ENCODE measurements around the gene HNRNPA2B1.
"Not testable (repeated sequence)": the region's sequence is repeated elsewhere in the genome, so short reads cannot be mapped to it uniquely, and the experiment has no call there.

The HNRNPA2B1 gene

DNA sequence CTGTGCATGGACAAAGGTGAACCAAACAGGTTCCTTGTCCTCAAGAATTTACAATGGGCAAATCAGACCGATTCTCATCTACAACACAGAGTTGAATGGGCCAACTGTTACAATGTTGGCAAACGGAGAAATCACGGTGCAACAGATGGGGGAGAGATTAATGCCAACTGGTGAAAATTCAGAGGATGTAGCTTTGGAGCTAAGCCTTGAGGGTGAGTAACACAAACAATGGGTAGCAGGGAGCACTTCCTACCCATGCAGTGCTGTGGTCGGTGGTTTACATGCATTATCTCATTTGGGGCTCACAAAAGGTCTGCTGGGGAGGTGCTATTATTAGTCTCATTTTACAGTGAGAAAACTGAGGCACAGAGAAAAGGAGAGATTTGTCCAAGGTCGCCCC, 49.5 kb downstream of the HNRNPA2B1 start:
- Histone ChIP-seq H3K4me1 (ENCODE audit: control insufficient read depth, insufficient read depth, low read length) (peaks cover 27% of the 10 kb centered on the region), H3K27ac (ENCODE audit: low read depth, low read length) (no peak overlapping the region), H3K4me3 (ENCODE audit: low read depth, low read length) (no peak overlapping the region), H3K9ac (ENCODE audit: low read length) (no peak overlapping the region), H3K36me3 (ENCODE audit: control insufficient read depth, insufficient read depth, low read length) (peaks cover 7% of the 10 kb centered on the region; the same call in 1 of the 2 replicates), H3K9me3 (ENCODE audit: control insufficient read depth, insufficient read depth, low read depth, low read length) (peaks cover 10% of the 10 kb centered on the region), H3K27me3 (ENCODE audit: control insufficient read depth, insufficient read depth, low read length) (peaks cover 16% of the 10 kb centered on the region; the same call in 1 of the 2 replicates)

DNA sequence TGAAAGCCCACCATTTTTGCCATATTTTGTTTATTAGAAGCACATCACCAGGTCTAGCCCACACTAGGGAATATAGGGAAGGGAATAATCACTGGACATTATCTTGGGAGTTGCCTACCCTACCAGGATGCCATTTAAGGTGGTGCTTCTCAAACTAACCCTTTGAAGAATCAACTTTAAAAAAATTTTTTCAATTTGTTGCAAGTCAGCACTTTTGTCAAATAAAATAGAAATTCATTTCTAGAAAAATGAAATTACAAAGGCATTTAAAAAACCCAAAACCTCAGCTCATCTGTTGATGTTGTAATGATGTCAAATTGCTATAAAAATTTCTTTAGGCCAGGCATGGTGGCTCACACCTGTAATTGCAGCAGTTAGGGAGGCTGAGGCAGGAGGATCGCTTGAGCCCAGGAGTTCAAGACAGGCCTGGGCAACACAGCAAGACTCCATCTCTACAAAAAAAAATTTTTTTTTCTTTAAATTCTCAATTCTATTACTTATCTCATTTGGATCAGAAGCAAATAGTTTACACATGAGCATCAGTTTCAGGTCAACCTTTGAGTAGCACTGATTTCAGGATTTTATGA, 51.1 kb downstream of the HNRNPA2B1 start:
- H3K9ac ChIP-seq (ENCODE audit: low read length): no peak overlapping the region

DNA sequence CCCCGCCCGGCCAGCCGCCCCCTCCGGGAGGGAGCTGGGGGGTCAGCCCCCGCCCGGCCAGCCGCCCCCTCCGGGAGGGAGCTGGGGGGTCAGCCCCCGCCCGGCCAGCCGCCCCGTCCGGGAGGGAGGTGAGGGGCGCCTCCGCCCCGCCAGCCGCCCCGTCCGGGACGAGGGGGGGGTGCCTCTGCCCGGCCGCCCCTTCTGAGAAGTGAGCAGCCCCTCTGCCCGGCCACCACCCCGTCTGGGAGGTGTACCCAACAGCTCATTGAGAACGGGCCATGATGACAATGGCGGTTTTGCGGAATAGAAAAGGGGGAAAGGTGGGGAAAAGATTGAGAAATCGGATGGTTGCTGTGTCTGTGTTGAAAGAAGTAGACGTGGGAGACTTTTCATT, 52.2 kb downstream of the HNRNPA2B1 start:
- H3K4me3 ChIP-seq (ENCODE audit: low read depth, low read length); H3K36me3 ChIP-seq (ENCODE audit: control insufficient read depth, insufficient read depth, low read length); H3K9ac ChIP-seq (ENCODE audit: low read length); H3K4me1 ChIP-seq (ENCODE audit: control insufficient read depth, insufficient read depth, low read length); H3K27ac ChIP-seq (ENCODE audit: low read depth, low read length); H3K27me3 ChIP-seq (ENCODE audit: control insufficient read depth, insufficient read depth, low read length): not testable (repeated sequence)
- peaks cover 11% of the 10 kb centered on the region for H3K9me3 ChIP-seq (ENCODE audit: control insufficient read depth, insufficient read depth, low read depth, low read length)

More for the DNA sequence above, 51.1 kb downstream of the HNRNPA2B1 start:
- Histone ChIP-seq H3K4me3 (ENCODE audit: low read depth, low read length) (no peak overlapping the region), H3K27ac (ENCODE audit: low read depth, low read length) (no peak overlapping the region), H3K9me3 (ENCODE audit: control insufficient read depth, insufficient read depth, low read depth, low read length) (peaks cover 11% of the 10 kb centered on the region), H3K4me1 (ENCODE audit: control insufficient read depth, insufficient read depth, low read length) (peaks cover 11% of the 10 kb centered on the region), H3K36me3 (ENCODE audit: control insufficient read depth, insufficient read depth, low read length) (peaks cover 3% of the 10 kb centered on the region; the same call in 1 of the 2 replicates), H3K27me3 (ENCODE audit: control insufficient read depth, insufficient read depth, low read length) (peaks cover 16% of the 10 kb centered on the region; the same call in 1 of the 2 replicates)

DNA sequence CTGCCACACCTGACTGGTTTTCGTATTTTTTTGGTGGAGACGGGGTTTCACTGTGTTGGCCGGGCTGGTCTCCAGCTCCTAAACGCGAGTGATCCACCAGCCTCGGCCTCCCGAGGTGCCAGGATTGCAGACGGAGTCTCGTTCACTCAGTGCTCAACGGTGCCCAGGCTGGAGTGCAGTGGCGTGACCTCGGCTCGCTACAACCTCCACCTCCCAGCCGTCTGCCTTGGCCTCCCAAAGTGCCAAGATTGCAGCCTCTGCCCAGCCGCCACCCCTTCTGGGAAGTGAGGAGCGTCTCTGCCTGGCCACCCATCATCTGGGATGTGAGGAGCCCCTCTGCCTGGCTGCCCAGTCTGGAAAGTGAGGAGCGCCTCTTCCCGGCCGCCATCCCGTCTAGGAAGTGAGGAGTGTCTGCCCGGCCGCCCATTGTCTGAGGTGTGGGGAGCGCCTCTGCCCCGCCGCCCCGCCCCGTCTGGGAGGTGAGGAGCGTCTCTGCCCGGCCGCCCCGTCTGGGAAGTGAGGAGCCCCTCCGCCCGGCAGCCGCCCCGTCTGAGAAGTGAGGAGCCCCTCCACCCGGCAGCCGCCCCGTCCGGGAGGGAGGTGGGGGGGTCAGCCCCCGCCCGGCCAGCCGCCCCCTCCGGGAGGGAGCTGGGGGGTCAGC, 52.8 kb downstream of the HNRNPA2B1 start:
- H3K4me3 ChIP-seq (ENCODE audit: low read depth, low read length); H3K27me3 ChIP-seq (ENCODE audit: control insufficient read depth, insufficient read depth, low read length); H3K27ac ChIP-seq (ENCODE audit: low read depth, low read length); H3K4me1 ChIP-seq (ENCODE audit: control insufficient read depth, insufficient read depth, low read length); H3K9ac ChIP-seq (ENCODE audit: low read length); H3K36me3 ChIP-seq (ENCODE audit: control insufficient read depth, insufficient read depth, low read length): not testable (repeated sequence)
- peaks cover 11% of the 10 kb centered on the region for H3K9me3 ChIP-seq (ENCODE audit: control insufficient read depth, insufficient read depth, low read depth, low read length)

DNA sequence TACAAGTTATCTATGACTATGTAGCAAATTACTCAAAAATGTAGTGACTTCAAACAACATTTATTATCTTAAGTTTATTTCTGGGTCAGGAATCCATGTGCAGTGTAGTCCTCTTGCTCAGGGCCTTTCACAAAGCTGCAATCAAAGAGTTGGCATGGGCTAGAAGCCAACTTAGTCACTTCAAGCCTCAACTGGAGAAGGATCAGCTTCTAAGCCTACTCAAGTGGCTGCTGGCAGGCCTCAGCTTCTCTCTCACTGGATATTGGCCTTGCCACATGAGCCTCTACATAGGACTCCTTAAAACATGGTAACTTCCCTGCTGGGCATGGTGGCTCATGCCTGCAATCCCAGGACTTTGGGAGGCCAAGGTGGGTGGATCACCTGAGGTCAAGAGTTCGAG, 53.5 kb downstream of the HNRNPA2B1 start:
- Histone ChIP-seq H3K4me3 (ENCODE audit: low read depth, low read length) (no peak overlapping the region), H3K27me3 (ENCODE audit: control insufficient read depth, insufficient read depth, low read length) (no peaks in the 10 kb centered on the region), H3K9ac (ENCODE audit: low read length) (no peak overlapping the region), H3K36me3 (ENCODE audit: control insufficient read depth, insufficient read depth, low read length) (no peaks in the 10 kb centered on the region), H3K9me3 (ENCODE audit: control insufficient read depth, insufficient read depth, low read depth, low read length) (peaks cover 11% of the 10 kb centered on the region), H3K27ac (ENCODE audit: low read depth, low read length) (no peak overlapping the region), H3K4me1 (ENCODE audit: control insufficient read depth, insufficient read depth, low read length) (peaks cover 6% of the 10 kb centered on the region)

DNA sequence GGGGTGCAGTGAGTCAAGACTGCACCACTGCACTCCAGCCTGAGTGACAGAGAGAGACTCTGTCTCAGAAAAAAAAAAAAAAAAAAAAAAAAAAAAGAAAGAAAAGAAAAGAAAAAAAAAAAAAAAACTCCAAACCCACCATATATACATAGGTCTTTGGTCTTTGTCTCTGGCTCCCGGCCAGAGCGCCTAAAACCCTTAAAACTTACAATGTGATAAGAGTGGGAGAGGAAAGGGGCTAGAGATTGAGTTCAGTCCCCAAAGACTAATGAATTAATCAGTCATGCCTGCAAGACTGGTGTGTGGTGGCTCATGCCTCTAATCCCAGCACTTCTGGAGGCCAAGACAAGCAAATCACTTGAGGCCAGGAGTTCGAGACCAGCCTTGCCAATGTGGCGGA, 55.3 kb downstream of the HNRNPA2B1 start:
- Histone ChIP-seq H3K27me3 (ENCODE audit: control insufficient read depth, insufficient read depth, low read length) (no peaks in the 10 kb centered on the region), H3K4me3 (ENCODE audit: low read depth, low read length) (no peak overlapping the region), H3K27ac (ENCODE audit: low read depth, low read length) (no peak overlapping the region), H3K36me3 (ENCODE audit: control insufficient read depth, insufficient read depth, low read length) (no peaks in the 10 kb centered on the region), H3K4me1 (ENCODE audit: control insufficient read depth, insufficient read depth, low read length) (no peaks in the 10 kb centered on the region), H3K9me3 (ENCODE audit: control insufficient read depth, insufficient read depth, low read depth, low read length) (peaks cover 11% of the 10 kb centered on the region), H3K9ac (ENCODE audit: low read length) (no peak overlapping the region)

DNA sequence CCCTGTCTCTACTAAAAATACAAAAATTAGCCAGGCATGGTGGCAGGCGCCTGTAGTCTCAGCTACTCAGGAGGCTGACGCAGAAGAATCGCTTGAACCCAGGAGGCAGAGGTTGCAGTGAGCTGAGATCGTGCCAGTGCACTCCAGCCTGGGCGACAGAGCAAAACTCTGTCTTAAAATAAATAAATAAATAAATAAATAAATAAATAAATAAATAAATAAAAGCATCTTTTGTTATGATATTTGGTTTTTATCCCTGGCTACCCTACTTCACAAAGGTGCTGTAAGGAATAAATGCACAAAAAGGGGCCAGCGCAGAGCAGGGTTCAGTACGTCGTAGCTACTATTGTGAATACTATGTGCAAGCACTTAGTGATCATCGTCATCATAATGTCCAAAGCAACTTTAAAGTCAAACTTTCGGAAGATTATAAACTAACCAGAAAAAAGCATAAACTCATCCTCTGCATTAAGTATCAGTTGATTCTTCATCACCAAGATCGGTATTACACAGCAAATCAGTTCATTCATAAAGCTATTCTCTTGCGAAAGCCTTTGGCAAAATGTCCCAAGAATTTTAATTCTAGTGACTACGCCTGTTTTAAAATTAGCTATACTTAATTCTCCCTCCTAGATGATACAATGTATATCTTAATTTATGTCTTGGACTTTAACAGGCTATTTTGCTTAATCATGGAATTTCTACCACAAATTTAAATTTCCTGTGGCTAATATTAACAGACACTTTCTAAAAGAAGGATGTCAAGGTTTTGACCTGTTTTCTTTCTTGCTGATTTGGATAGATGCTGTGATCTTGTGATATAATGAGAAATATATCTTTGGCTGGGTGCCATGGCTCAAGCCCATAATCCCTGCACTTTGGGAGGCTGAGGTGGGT, 56.1 kb downstream of the HNRNPA2B1 start:
- Histone ChIP-seq H3K36me3 (ENCODE audit: control insufficient read depth, insufficient read depth, low read length) (no peaks in the 10 kb centered on the region), H3K27ac (ENCODE audit: low read depth, low read length) (no peak overlapping the region), H3K27me3 (ENCODE audit: control insufficient read depth, insufficient read depth, low read length) (no peaks in the 10 kb centered on the region), H3K9ac (ENCODE audit: low read length) (no peak overlapping the region), H3K4me3 (ENCODE audit: low read depth, low read length) (no peak overlapping the region), H3K4me1 (ENCODE audit: control insufficient read depth, insufficient read depth, low read length) (no peaks in the 10 kb centered on the region), H3K9me3 (ENCODE audit: control insufficient read depth, insufficient read depth, low read depth, low read length) (peaks cover 11% of the 10 kb centered on the region)

DNA sequence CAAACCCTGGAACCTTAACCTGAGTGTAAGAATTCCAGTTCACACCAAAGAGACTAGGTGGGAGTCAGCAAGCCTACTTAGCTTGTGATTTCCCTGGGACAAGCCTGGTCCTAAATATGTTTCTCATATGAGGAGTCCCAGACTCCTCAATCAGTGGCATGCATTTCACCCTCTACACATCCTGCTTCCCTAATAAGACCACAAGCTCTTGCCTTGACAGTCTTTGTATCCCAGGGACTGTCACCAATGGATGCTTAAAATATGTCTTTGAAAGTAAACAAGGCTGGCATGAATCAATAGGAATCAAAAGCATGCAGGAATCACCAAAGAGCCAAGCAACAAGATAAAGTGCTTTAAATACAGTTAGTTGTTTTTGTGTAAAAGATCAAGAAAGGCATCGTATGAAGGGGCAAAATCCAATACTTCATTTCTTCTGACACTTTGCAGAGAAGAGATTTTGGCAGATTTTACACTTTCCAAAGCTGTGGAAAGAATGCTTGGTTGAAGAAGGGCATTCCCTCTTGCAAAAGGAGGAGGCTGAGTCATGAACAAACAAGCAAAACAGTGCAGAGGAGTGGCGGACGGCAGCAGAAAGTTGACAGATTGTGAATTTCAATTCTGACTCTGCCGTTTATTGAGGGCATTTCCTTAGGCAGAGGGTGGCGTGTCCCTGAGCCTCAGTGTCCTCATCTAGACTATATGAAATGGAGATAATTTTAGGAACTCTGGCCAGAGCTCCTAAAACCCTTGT, 57.1 kb downstream of the HNRNPA2B1 start:
- Histone ChIP-seq H3K27me3 (ENCODE audit: control insufficient read depth, insufficient read depth, low read length) (no peaks in the 10 kb centered on the region), H3K36me3 (ENCODE audit: control insufficient read depth, insufficient read depth, low read length) (no peaks in the 10 kb centered on the region), H3K27ac (ENCODE audit: low read depth, low read length) (no peak overlapping the region), H3K9me3 (ENCODE audit: control insufficient read depth, insufficient read depth, low read depth, low read length) (peaks cover 11% of the 10 kb centered on the region), H3K9ac (ENCODE audit: low read length) (no peak overlapping the region), H3K4me1 (ENCODE audit: control insufficient read depth, insufficient read depth, low read length) (no peaks in the 10 kb centered on the region), H3K4me3 (ENCODE audit: low read depth, low read length) (no peak overlapping the region)

DNA sequence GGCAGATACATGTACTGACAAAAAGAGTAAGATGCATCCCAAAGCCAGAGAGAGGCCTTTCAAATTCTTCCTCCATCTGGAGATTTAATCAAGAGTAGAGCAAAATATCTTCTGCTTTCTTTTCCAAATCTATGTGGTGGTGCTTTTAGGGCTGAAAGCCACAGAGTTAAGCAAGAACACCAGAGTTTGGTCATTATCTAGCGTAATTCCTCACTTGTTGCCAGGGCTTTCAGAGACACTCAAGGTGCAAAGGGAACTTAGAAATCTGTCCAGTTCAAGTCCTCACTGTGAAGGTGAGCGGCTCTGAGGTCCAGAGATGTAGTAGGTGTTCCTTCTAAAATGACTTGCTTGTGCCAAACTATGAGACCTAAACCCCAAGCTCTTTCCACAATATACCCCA, 59.5 kb downstream of the HNRNPA2B1 start:
- no peak overlapping the region for H3K27ac ChIP-seq (ENCODE audit: low read depth, low read length)
- H3K4me3 ChIP-seq (ENCODE audit: low read depth, low read length): no peak overlapping the region
- H3K27me3 ChIP-seq (ENCODE audit: control insufficient read depth, insufficient read depth, low read length): no peaks in the 10 kb centered on the region
- no peaks in the 10 kb centered on the region for H3K4me1 ChIP-seq (ENCODE audit: control insufficient read depth, insufficient read depth, low read length)
- no peaks in the 10 kb centered on the region for H3K36me3 ChIP-seq (ENCODE audit: control insufficient read depth, insufficient read depth, low read length)
- H3K9me3 ChIP-seq (ENCODE audit: control insufficient read depth, insufficient read depth, low read depth, low read length): peaks cover under 1% of the 10 kb centered on the region; the same call in 1 of the 2 replicates
- H3K9ac ChIP-seq (ENCODE audit: low read length): no peak overlapping the region

DNA sequence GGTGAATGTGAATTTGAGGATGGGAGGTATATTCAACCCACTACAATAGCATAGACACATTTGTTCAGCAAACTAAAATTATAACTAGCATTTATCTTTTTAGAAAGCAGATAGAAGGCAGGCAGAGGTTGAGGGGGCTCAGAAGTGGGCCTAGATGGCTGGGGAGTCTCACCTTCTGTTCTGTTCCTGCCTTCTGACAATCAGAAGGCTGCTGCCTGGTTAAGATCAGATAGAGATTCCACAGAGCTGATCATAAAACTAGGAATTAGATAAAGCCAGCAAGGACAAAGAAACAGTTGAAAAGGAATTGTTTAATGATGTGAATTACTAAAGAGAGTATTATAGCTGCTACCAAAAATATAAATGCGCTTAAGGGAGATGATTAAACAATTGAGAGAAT, 60.2 kb downstream of the HNRNPA2B1 start:
- no peak overlapping the region for H3K4me3 ChIP-seq (ENCODE audit: low read depth, low read length)
- no peak overlapping the region for H3K27ac ChIP-seq (ENCODE audit: low read depth, low read length)
- H3K9ac ChIP-seq (ENCODE audit: low read length): no peak overlapping the region
- no peaks in the 10 kb centered on the region for H3K4me1 ChIP-seq (ENCODE audit: control insufficient read depth, insufficient read depth, low read length)
- no peaks in the 10 kb centered on the region for H3K36me3 ChIP-seq (ENCODE audit: control insufficient read depth, insufficient read depth, low read length)
- H3K9me3 ChIP-seq (ENCODE audit: control insufficient read depth, insufficient read depth, low read depth, low read length): peaks cover 5% of the 10 kb centered on the region; the same call in 1 of the 2 replicates
- no peaks in the 10 kb centered on the region for H3K27me3 ChIP-seq (ENCODE audit: control insufficient read depth, insufficient read depth, low read length)
